ENCODE measurements around the gene OR8B8. TPM values are rescaled to one million over a fixed set of nuclear protein-coding genes. Genes with fewer than 3 reads are reported as not detected.
"Not testable (repeated sequence)": the region's sequence is repeated elsewhere in the genome, so short reads cannot be mapped to it uniquely, and the experiment has no call there.

OR8B8 gene, protein sequence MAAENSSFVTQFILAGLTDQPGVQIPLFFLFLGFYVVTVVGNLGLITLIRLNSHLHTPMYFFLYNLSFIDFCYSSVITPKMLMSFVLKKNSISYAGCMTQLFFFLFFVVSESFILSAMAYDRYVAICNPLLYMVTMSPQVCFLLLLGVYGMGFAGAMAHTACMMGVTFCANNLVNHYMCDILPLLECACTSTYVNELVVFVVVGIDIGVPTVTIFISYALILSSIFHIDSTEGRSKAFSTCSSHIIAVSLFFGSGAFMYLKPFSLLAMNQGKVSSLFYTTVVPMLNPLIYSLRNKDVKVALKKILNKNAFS
- not detected in 2 replicates for total RNA-seq

DNA sequence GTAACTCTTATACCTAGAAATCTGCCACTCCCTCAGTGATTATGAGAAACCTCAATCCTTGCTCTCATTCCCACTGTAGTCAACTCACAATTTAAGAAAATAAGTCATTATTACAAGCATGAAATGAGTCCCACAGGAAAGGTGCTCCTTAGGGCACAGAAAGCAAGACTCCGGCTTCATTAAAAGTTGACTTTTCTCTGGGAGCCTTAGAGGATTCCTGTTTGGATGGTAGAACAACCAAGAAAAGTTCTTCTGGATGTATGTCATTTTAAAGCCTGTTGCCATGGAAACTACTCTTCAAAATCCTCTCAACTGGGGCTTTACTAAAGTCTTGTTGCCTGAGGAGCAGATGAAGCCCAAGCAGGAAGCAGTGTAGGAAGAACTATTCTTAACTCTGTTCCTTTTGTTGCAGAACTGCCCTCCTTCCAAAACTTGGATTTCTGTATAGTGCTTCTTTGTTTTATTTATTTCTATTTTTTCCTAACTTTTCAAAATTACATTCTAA is at the start of gene OR8B8:
TSS of gene OR8B8 (minus strand) at position 51 of the 505 bp plus-strand sequence. CDS start 4,611 bp downstream, outside the sequence.
- intact Hi-C loops (cut with micrococcal nuclease), result no loop called here

DNA sequence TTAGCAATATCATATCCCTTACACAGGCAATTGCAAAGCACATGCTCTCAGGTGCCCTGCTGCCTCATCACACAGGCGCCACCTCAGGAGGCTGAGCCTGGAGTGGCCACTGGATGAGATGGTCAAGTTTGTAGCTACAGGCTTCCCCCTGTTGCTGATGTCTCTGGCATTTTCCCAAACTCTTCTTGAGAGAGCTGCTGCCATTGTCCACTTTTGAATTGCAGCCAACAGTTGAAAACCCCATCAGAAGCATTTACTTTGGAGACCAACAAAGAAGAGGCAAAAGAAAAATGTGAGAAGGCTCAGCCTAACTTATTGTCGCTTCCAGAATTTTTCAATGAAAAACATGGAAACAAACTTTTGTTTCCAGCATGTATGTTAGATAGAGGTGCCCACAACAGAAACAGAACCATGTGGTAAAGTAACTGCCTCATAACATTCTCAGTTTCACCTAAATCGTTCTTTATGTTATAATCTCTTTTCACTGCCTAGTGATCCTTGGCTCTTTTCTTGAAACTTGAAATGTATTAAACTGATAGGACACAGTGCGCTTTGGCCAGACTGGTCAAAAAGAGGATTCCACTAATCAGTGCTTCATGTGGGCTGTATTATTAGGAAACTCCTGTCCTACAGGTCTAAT is 47.6 kb upstream of the OR8B8 start:
- intact Hi-C loops (cut with micrococcal nuclease), result no loop called here

DNA sequence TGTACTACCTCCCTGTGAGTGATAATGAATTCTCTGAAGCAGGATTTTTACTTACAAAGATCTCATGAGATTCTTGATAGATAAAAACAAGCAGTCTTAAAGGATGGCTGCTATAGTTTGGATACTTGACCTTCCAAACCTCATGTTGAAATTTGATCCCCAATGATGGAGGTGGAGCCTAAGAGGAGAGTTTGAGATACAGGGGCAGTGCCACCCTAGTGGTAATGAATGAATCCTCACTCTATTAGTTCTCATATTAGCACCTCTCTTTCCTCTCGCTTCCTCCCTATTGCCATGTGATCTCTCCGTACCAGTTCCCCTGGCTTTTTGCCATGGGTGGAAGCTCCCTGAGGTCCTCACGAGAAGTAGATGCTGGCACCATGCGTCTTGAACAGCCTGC is 37.9 kb upstream of the OR8B8 start:
- intact Hi-C loops (cut with micrococcal nuclease), result no loop called here

DNA sequence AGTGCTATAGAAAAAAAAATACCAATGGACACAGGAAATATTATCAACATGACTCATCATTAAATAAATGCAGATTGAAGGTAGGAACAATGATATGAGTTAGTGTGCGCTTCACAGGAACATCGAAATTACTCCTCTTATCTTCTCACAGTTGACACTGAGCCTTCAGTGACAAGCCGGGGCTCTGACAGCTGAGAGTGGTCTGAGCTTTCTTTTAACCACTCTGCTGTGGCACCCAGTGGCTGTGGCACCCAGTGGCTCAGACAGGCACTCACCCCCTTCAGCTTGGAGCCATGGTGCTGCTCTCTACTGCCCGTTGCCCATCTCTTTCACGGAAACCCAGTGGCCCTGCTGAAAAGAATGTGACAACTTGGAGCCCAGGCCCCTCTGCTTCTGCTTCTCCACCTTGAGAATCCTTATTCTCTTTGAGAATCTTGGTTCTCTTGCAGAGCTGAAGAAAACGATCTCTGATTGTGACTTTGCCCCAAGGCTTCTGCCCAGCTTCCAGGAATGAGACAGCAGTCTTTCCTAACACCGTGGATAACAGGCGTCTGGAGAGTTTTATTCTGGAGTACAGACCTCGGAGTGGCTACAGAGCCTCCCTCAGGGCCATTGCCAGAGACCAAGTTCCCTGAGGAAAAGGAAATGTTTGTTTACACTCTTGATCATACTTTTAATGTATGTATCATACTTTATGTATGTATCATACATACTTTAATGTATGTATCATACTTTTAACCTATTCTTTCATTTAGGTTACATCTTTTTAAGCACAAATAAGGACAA is 37.1 kb upstream of the OR8B8 start:
- intact Hi-C loops (cut with micrococcal nuclease), result no loop called here

DNA sequence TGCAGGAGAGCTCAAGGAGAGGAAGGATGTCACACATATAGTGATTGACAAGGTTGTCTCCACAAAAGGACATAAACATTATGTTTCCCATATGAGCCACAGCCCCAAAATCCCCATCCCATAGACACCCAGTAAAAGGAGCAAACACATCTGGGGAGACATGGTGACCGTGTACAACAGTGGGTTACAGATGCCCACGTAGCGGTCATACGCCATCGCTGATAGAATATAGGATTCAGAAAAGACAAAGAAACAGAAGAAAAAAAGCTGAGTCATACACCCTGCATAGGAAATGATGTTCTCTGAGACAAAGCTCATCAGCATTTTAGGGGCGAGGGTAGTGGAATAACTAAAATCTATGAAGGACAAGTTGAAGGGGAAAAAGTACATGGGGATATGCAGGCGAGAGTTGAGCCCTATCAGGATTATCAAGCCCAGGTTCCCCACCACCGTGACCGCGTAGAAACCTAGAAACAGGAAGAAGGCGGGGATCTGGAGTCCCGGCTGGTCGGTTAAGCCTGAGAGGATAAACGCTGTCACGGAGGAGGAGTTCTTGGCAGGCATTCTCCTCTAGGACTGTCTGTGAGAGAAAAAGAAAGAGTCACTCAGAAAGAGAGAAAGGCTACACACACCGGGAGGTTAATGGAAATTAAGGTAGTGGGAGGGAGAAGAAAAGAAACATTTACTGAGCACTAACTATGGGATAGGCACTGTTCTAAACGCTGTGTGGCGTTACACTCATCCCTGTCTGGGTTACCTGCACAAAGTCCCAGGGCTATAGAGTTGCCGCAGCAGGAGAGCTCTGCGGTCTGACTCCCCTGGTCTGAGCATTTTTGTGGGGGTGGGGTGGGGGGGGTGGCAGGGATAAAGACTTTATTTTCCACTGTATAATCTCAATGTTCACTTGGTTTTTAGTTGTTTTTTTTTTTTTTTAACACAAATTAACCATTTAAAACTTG is 36.1 kb upstream of the OR8B8 start:
- intact Hi-C loops (cut with micrococcal nuclease), result no loop called here

DNA sequence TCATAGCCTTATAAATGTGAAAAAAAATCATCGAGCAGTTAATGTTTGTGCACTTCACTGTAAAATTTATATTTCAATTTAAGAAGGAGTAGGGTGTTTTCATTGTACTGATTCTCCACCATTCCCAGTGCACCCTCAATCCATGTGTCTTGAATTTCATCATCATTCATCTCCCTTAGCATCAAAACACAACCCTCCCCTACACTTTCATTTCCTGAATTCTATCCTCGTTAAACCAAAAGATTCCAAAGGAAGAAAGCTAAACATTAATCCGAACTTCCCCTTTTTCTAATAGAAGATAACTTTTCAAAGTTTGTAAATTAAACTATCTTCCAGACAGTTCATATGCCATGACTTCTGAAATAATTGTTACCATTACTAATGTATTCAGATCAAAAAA is 34.1 kb upstream of the OR8B8 start:
- intact Hi-C loops (cut with micrococcal nuclease), result no loop called here

DNA sequence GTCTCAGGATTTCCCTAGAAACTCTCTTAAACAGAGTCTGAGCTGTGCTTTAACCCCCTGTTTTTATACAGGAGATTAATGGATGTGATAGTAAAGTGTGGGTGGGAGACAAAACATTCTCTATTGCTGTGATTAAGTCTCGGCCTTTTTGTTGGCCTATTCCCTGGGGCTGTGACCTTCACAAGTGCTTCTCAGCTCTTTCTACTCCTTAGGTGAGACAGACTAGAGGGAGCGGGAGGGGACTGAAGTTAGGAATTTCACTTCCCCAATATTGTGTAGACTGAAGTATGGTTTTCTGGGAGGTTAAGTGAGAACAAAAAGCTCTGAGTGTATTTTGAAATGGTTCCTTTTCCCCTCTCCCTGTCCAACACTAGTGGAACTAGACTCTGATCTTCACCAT is 29.8 kb upstream of the OR8B8 start:
- intact Hi-C loops (cut with micrococcal nuclease), result no loop called here

DNA sequence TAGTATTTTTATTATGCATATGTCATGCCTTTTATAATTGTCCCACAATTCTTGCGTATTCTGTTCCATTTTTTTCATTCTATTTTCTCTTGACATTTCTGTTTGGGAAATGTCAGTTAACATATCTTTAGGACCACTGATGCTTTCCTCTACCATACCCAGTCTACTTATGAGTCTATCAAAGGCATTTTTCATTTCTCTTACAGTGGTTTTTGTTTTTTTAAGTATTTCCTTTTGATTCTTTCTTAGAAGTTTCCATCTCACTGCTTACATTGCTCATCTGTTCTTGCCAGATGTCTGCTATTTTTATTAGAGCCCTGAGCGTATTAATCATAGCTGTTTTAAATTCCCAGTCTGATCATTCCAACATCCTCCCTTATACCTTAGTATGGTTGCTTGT is 29.3 kb upstream of the OR8B8 start:
- intact Hi-C loops (cut with micrococcal nuclease), result no loop called here

DNA sequence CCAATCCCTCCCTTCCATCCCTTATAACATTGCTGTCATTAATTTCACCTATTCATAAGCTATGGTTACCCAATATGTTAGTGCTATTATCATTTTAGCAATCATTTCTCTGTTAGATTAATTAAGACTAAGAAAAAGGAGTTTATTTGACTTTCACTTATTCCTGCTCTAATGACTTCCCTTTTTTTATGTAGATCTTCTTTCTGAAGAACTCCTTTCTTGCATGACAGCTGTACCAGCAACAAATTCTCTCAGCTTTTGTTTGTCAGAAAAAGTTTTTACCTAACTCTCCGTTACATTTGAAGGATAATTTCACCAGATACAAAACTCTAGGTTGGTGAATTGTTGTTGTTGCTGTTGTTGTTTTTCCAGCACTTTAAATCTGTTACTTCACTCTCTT is 28.6 kb upstream of the OR8B8 start:
- intact Hi-C loops (cut with micrococcal nuclease), result no loop called here

DNA sequence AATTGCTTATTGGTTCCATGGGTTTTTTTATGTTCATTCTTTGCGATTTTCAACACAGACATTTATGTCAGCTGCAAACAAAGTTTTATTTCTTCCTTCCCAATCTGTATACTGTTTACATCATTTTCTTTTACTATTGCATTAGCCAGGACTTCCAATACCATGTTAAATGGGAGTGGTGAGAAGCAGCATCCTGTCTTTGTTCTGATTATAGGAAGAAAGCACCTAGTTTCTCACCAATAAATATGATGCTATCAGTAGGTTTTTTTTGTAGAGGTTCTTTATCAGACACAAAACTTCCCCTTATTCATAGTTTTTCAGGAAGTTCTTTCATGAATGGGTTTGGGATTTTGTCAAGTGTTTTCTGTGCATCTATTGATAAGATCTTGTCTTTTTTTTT is 28.0 kb upstream of the OR8B8 start:
- intact Hi-C loops (cut with micrococcal nuclease), result no loop called here

DNA sequence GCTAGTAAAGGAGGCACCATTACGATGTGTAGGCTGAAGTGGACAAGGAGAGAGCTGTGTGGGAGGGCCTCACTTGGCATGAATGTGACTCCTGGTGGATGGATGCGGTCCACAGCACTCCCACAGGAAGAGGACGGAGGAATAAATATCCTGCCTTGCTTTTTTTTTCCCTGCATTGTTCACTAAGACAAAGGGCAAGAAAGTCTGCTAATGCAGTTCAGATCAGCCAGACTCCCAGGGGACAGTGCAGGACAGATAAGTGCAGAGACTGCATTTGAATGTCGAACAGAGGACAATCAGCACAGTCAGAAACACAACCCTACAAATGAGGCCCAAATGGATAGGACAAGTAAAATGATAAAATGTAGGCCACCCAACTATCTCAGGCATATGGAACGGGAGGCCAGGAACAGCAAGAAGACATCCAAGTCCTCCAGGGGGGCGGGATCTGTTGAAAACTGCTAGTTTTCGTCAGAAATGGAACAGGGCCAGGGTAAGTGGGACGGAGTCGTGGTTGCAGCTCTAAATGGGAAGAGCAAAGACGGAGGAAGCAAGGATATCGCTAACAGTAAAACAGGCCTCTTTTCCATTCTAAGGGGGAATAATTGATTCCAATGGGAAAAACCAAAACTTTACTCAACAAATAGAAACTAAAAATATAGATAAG is 25.2 kb upstream of the OR8B8 start:
- intact Hi-C loops (cut with micrococcal nuclease), result no loop called here

DNA sequence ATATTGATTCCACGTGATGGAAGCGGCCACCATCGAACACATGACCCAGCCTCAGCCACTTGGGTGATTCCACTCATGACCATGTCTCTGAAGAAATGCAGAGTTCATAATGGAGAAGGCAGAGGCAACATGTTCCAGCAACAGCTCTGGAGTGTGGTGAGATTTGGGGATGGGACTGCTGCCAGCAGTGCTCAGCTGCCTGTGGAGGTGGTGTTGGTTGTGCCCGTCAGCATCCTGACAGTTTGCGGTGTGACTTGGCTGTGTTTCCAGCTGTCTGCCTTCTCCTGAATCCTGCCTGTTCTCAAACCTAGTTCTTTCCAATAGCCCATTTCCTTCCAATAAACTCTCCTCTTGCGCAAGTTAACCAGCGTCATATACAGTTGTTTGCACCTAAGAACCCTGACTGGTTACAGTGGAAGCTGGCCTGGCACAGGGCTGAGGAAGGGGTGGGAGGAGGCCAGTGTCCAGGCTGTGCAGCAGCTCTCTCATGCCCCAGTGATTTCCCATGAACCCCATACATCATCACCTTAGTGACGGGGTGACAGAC is 22.0 kb upstream of the OR8B8 start:
- intact Hi-C loops (cut with micrococcal nuclease), result no loop called here

DNA sequence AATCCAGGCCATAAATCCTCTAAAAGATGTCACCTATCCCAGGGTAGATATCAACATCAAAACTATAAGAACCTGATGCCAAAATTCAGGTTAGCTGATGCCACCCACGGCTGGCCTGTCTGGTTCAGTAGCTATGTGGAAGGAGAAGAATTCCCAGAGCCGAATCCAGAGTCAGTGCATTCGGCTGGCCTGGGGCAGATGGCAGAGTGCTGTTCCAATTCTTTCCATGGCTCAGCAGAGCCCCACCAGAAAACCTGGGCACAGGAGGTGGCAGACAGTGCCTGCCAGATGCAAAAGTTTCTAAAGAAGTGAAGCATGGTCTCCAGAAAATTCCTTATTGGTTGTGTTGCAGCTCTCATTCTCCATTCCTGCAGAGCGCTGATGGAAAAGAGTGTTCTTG is 19.9 kb upstream of the OR8B8 start:
- intact Hi-C loops (cut with micrococcal nuclease), result no loop called here

DNA sequence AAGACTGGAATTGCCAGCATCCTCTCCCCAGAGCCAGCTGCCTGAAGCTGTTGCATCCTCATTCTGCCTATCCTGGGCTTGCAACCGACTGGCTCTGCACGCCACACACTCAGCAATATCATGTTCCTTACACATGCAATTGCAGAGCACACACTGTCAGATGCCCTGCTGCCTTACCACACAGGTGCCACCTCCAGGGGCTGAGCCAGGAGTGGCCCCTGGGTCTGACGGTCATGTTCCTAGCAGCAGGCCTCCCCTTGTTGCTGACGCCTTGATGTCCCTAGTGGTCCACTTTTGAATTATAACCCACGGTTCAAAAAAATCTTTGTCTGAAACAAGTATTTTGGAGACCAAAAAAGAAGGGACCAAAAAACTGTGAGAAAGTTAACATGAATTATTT is 18.5 kb upstream of the OR8B8 start:
- intact Hi-C loops (cut with micrococcal nuclease), result no loop called here

DNA sequence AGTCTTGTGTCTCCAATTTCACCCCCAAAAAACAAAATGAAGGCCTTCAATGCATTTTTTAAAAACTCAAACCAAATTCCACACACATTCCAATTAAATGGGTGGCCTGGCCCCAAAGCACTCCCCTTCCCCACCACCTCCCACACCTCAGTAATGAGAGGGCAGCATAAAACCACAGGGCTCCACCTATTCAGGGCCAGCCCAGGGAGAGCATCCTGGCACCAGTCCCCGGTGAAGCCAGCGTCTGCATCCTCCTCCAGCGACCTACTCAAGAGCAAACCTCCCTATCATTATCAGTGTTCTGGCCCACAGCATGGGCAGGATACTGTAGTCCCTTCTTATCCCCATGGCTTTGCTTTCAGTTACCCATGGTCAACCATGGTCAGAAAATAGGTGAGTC is 17.8 kb upstream of the OR8B8 start:
- intact Hi-C loops (cut with micrococcal nuclease), result no loop called here

DNA sequence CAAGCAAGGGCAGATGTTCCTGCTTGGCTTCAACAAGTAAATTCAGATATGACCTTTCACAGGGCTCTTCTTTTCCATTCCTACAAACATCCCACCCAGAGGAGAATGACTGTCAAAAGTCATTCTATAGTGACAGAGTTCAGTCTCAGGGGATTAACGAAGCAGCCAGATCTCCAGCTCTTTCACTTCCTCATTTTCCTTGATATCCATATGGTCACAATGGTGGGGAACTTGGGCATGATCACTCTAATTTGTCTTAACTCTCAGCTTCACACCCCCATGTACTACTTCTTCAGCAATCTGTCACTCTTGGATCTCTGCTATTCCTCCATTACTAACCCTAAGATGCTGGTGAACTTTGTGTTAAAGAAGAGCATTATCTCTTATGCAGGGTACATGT is 15.0 kb upstream of the OR8B8 start:
- intact Hi-C loops (cut with micrococcal nuclease), result no loop called here

DNA sequence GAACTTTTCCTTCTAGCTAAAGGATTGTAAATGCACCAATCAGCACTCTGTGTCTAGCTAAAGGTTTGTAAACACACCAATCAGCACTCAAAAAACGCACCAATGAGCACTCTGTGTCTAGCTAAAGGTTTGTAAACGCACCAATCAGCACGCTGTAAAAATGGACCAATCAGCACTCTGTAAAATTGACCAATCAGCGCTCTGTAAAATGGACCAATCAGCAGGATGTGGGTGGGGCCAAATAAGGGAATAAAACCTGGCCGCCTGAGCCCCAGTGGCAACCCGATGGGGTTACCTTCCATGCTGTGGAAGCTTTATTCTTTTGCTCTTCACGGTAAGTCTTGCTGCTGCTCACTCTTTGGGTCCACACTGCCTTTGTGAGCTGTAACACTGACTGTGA is 13.9 kb upstream of the OR8B8 start:
- intact Hi-C loops (cut with micrococcal nuclease), result not testable (repeated sequence)

DNA sequence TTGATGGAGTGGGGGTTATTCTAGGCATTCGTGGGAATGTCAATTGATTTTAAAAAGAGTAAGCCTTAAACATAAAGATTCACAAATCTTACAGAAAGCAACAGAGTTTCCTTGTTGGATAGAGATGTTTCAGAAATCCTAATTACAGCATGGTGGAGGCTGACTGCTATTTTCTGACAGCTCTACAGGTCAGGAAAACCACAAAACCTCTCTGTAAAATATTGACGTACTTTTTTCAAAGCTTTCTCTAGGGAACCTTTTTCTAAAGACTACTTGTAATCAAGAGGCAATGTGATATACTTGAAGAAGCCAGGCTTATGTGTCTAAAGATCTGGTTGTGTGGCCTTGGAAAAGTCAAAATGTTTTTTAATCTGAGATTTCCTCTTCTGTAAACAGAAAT is 9.1 kb upstream of the OR8B8 start:
- intact Hi-C loops (cut with micrococcal nuclease), result no loop called here

DNA sequence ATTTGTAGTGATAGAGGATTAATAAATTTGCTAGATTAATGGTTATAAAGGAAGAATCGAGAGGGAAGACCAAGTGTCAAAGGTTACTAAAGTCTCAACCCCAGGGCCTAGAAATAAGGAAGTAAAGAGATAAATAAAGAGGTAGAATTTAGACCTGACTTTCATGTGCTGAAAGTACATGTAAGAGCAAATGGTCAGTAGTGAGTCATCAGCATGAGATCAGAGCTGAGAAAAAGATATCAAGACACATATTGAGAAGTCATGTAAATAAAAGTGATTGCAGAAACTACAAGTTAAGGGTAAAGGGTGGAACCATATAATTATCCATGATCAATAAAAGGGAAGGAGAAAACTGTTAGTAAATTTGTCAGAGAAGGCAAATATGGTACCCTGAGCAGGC is 1.4 kb upstream of the OR8B8 start:
- intact Hi-C loops (cut with micrococcal nuclease), result no loop called here

DNA sequence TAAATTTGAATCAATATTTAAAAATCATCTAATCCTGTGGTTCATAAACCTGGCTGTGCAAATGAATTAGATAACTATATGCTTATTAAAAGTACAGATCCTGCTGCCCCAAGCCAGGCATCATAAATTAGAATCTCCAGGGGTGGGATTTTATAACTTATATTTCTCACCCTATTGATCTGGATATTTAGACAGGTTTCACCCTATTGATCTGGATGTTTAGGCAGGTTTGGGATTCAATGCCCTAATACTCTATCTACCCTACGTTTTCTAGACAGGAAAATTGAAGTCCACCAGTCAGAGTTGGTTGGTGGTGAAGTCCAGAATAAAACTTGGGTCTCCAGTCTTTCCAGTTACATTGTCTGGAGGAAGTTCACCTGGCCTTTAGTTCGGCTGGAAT is 2.6 kb downstream of the OR8B8 start:
- intact Hi-C loops (cut with micrococcal nuclease), result no loop called here

Data from T-helper 1 cell treated with Interleukin-12 subunit alpha and Interleukin-12 subunit beta and Interleukin-4 antibody, amounts not matched to agents 30 ng/mL and 1 ng/mL, for 36 hours (primary cell).